Keratinocyte (primary cell): Measurements from ENCODE around the gene BASP1. TPM values are rescaled to one million over a fixed set of nuclear protein-coding genes. Genes with fewer than 3 reads are reported as not detected.
A peak's percentile ranks its signal among the peaks of the same experiment; 100 is the strongest.

ENCODE experiments used
- DNase-seq: peaks from one replicate; pipeline ENCODE4 v3.0.0-alpha.2; 2011; ENCODE audit warnings: low read depth, missing footprints, low spot score
- FAIRE-seq: peaks from 2 replicates; lab custom pipeline; 2011; peaks lifted over from hg19 to GRCh38; lab: Jason Lieb, UNC
- H2AFZ ChIP-seq: 2 replicates; pipeline ENCODE4 v1.6.0; 2012; ENCODE audit warnings: low read length, control low read depth, inconsistent platforms; ENCODE audit not compliant: control insufficient read depth
- H3K27ac ChIP-seq: 2 replicates; pipeline ENCODE4 v1.5.1; 2011; ENCODE audit warnings: low read length; ENCODE audit not compliant: control insufficient read depth, insufficient read depth
- H3K27me3 ChIP-seq: 3 replicates; pipeline ENCODE4 v1.6.0; 2011; ENCODE audit warnings: low read length; ENCODE audit not compliant: control insufficient read depth, insufficient read depth; ENCODE audit errors: extremely low read depth
- H3K36me3 ChIP-seq, 2 experiments: 2 replicates in 1 of 2; 3 replicates in 1 of 2; pipeline ENCODE4 v1.5.1; 2011; ENCODE audit warnings: low read length in 2 of 2, mild to moderate bottlenecking in 1 of 2; ENCODE audit not compliant: control insufficient read depth in 2 of 2, insufficient read depth in 2 of 2; ENCODE audit errors: extremely low read depth in 1 of 2
- H3K4me1 ChIP-seq: 3 replicates; pipeline ENCODE4 v1.5.1; 2011; ENCODE audit warnings: low read length; ENCODE audit not compliant: control insufficient read depth, insufficient read depth; ENCODE audit errors: extremely low read depth
- H3K4me2 ChIP-seq: 3 replicates; pipeline ENCODE4 v1.6.0; 2011; ENCODE audit warnings: low read depth, low read length; ENCODE audit not compliant: control insufficient read depth, insufficient read depth; ENCODE audit errors: extremely low read depth
- H3K4me3 ChIP-seq, 3 experiments: fragments of 200-600 bp in 1 of 3; sonication (generic) in 1 of 3; 2 replicates in 2 of 3; 3 replicates in 1 of 3; pipeline ENCODE4 v1.5.1; 2011 to 2016; ENCODE audit warnings: low read length in 3 of 3, mild to moderate bottlenecking in 3 of 3, control low read depth in 2 of 3, inconsistent platforms in 1 of 3, low read depth in 1 of 3, mixed read lengths in 1 of 3, mixed run types in 1 of 3, moderate library complexity in 1 of 3; ENCODE audit not compliant: control insufficient read depth in 2 of 3, insufficient read depth in 2 of 3; ENCODE audit errors: extremely low read depth in 1 of 3
- H3K79me2 ChIP-seq: 2 replicates; pipeline ENCODE4 v1.6.0; 2012; ENCODE audit warnings: low read length; ENCODE audit not compliant: control insufficient read depth, insufficient read depth
- H3K9ac ChIP-seq: 3 replicates; pipeline ENCODE4 v1.6.0; 2011; ENCODE audit warnings: low read length; ENCODE audit not compliant: control insufficient read depth, insufficient read depth; ENCODE audit errors: extremely low read depth
- H3K9me1 ChIP-seq: 3 replicates; pipeline ENCODE4 v1.6.0; 2011; ENCODE audit warnings: low read length; ENCODE audit not compliant: control insufficient read depth, insufficient read depth; ENCODE audit errors: extremely low read depth
- H3K9me3 ChIP-seq: 2 replicates; pipeline ENCODE4 v1.5.1; 2012; ENCODE audit warnings: low read depth, low read length; ENCODE audit not compliant: control insufficient read depth
- H4K20me1 ChIP-seq: 3 replicates; pipeline ENCODE4 v1.6.0; 2011; ENCODE audit warnings: low read length; ENCODE audit not compliant: control insufficient read depth, insufficient read depth; ENCODE audit errors: extremely low read depth
- EZH2 ChIP-seq: IDR thresholded peaks from one replicate; pipeline ENCODE4 v1.6.1; 2012; ENCODE audit warnings: inconsistent platforms, mild to moderate bottlenecking, low read length, moderate library complexity
- dilution Hi-C: fragments of 300-500 bp; cut with MboI; formaldehyde crosslinking; loops from one replicate; pipeline ENCODE4 v1.7.0; 2020; ENCODE audit warnings: low sequenced_read_pairs; ENCODE audit not compliant: extremely low pct_ligation_motif_present
- polyA plus RNA-seq, 5 experiments: library from polyadenylated mRNA; depleted of rRNA in 3 of 5; stranded (reverse) in 3 of 5; stranded (forward) in 1 of 5; unstranded in 1 of 5; fragments of >200 nt; gene quantifications; 1 replicate in 1 of 5; 2 replicates in 3 of 5; 3 replicates in 1 of 5; pipeline versions ENCODE4 v1.2.1 to v1.2.3, GENCODE V29; 2011 to 2012; ENCODE audit warnings: missing spikeins in 2 of 5, low read depth in 1 of 5, low replicate concordance in 1 of 5
- TF ChIP-seq, protein P1 (sequence below), 3 experiments: IDR thresholded peaks in 1 of 3; conservative IDR thresholded peaks in 1 of 3; optimal IDR thresholded peaks in 1 of 3; 2 replicates in 2 of 3; 3 replicates in 1 of 3; pipeline versions ENCODE3 to v1.5.1; 2011; ENCODE audit warnings: low read length in 3 of 3, mild to moderate bottlenecking in 3 of 3, moderate library complexity in 2 of 3, control low read depth in 1 of 3, inconsistent platforms in 1 of 3; ENCODE audit not compliant: insufficient read depth in 2 of 3; ENCODE audit errors: extremely low read depth in 1 of 3

The BASP1 gene
- polyA plus RNA-seq, 1 donor (not counting 4 experiments of a cell fraction or from before 2014, with no cell fraction given), result 127 TPM

GRCh38 chr5:17216974-17217492 is 398 bp upstream of the BASP1 start:
- Histone ChIP-seq H3K9ac (peak overlapping the region; percentile 37), H3K36me3 (peaks cover 0 to 7% of the 10 kb centered on the region in 2 experiments), H3K27ac (no peak overlapping the region), H3K4me2 (peak overlapping the region; percentile 98), H2AFZ (peak overlapping the region; percentile 88), H3K9me1 (no peaks in the 10 kb centered on the region), H3K27me3 (no peaks in the 10 kb centered on the region), H4K20me1 (no peaks in the 10 kb centered on the region), H3K79me2 (peaks cover 40% of the 10 kb centered on the region), H3K4me1 (peaks cover 19% of the 10 kb centered on the region), H3K9me3 (no peaks in the 10 kb centered on the region), H3K4me3 (peak overlapping the region; percentile 70 to 89 (median 76))
- dilution Hi-C loops, result no loop called here
- FAIRE-seq (no peak), DNase-seq (no peak)
- TF ChIP-seq, protein P1, sequence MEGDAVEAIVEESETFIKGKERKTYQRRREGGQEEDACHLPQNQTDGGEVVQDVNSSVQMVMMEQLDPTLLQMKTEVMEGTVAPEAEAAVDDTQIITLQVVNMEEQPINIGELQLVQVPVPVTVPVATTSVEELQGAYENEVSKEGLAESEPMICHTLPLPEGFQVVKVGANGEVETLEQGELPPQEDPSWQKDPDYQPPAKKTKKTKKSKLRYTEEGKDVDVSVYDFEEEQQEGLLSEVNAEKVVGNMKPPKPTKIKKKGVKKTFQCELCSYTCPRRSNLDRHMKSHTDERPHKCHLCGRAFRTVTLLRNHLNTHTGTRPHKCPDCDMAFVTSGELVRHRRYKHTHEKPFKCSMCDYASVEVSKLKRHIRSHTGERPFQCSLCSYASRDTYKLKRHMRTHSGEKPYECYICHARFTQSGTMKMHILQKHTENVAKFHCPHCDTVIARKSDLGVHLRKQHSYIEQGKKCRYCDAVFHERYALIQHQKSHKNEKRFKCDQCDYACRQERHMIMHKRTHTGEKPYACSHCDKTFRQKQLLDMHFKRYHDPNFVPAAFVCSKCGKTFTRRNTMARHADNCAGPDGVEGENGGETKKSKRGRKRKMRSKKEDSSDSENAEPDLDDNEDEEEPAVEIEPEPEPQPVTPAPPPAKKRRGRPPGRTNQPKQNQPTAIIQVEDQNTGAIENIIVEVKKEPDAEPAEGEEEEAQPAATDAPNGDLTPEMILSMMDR (optimal IDR thresholded peaks at IDR 0.05 in 1 of 3, IDR thresholded peaks at IDR 0.05 in 1 of 3, conservative IDR thresholded peaks at IDR 0.05 in 1 of 3; ENCODE audit: extremely low read depth in 1 of 3, insufficient read depth in 2 of 3, low read length in 3 of 3), result no peak
- TF ChIP-seq EZH2, result no peak

DNA sequence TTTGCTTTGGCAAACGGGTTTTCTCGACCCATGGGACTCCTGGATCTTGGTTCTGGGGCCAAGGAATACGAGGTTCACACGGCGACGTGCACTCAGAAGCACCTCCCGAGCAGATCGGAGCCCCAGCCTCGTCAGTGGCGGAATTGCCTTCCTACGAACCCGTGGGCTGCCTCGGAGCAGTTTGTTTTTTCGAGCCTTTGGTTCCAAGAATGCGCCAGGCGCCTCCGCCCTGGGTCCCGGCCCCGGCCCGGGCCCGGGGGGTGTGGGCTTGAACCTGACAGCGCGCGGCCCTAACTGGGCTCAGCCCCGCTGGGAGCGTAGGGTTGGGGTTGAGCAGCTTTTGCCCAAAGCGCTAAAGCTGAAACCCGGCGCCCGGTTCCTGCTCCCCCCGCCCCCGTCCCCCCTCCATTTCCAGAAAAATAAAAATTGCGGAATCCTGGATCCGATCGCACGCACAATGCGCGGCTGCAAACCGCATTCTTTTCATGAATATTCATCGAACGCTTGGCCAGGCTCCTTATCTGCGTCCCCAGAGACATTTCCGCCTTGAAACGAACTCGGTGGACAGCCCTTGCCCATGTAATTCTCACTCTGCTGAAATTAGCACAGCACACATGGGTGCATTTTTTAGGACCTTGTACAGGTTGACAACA is 1.0 kb downstream of the BASP1 start:
- Histone ChIP-seq H3K4me1 (peaks cover 34% of the 10 kb centered on the region), H2AFZ (peak overlapping the region; percentile 71), H3K36me3 (peaks cover 2 to 7% of the 10 kb centered on the region in 2 experiments), H3K9me1 (no peaks in the 10 kb centered on the region), H3K9ac (peak overlapping the region; percentile 90), H4K20me1 (no peaks in the 10 kb centered on the region), H3K79me2 (peaks cover 55% of the 10 kb centered on the region), H3K4me2 (peak overlapping the region; percentile 94), H3K27me3 (no peaks in the 10 kb centered on the region), H3K27ac (peak overlapping the region; percentile 82), H3K4me3 (peak overlapping the region; percentile 88 to 93 (median 89)), H3K9me3 (no peaks in the 10 kb centered on the region)
- TF ChIP-seq, protein P1 (optimal IDR thresholded peaks at IDR 0.05 in 1 of 3, IDR thresholded peaks at IDR 0.05 in 1 of 3, conservative IDR thresholded peaks at IDR 0.05 in 1 of 3; ENCODE audit: extremely low read depth in 1 of 3, insufficient read depth in 2 of 3, low read length in 3 of 3), result no peak
- no peak for TF ChIP-seq EZH2
- dilution Hi-C loops, result no loop called here
- no peak for FAIRE-seq
- no peak for DNase-seq
